Vagina (tissue), 2 donors: ENCODE data around the gene ADAMTS16.

Source experiments
- POLR2A ChIP-seq, 2 donors: fragments of 450-650 bp; IDR thresholded peaks; one replicate each; pipeline ENCODE4 v1.6.1; 2017; ENCODE audit warnings: antibody characterized with exemption in 2 of 2, mild to moderate bottlenecking in 2 of 2, moderate library complexity in 2 of 2
- TF ChIP-seq, protein P1 (sequence below), 3 experiments: fragments of 450-650 bp in 2 of 3; fragments of 200-600 bp in 1 of 3; sonication (generic) in 1 of 3; IDR thresholded peaks; one replicate each; pipeline ENCODE4 v1.5.1; 2017 to 2019; ENCODE audit warnings: antibody characterized with exemption in 3 of 3, mild to moderate bottlenecking in 2 of 3, moderate library complexity in 2 of 3

DNA sequence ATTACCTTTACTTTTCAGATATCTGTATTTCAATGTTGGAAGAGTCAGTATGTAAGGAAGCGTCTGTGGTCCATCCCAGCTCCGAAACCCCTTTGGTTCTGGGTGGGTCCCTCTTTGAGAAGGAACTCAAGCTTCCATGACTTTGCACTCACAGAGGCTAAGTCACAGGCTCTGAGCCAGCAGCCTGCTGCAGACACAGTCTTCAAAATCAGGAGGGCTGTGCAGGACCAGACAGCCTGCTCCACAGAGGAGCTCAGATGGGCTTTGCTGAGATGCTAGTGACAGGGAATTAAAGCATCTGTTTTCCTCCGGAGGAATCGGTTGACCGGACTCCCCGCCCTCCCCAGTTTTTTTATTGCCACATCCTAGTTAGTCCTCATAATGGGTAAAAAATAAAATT lies 155.9 kb downstream of the ADAMTS16 start:
- TF ChIP-seq, protein P1, sequence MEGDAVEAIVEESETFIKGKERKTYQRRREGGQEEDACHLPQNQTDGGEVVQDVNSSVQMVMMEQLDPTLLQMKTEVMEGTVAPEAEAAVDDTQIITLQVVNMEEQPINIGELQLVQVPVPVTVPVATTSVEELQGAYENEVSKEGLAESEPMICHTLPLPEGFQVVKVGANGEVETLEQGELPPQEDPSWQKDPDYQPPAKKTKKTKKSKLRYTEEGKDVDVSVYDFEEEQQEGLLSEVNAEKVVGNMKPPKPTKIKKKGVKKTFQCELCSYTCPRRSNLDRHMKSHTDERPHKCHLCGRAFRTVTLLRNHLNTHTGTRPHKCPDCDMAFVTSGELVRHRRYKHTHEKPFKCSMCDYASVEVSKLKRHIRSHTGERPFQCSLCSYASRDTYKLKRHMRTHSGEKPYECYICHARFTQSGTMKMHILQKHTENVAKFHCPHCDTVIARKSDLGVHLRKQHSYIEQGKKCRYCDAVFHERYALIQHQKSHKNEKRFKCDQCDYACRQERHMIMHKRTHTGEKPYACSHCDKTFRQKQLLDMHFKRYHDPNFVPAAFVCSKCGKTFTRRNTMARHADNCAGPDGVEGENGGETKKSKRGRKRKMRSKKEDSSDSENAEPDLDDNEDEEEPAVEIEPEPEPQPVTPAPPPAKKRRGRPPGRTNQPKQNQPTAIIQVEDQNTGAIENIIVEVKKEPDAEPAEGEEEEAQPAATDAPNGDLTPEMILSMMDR (IDR thresholded peaks at IDR 0.05): no peak
- no peak for TF ChIP-seq POLR2A (IDR thresholded peaks at IDR 0.05)
